ENCODE measurements around the gene CHMP6. TPM values are rescaled to one million over a fixed set of nuclear protein-coding genes. Genes with fewer than 3 reads are reported as not detected.

The CHMP6 gene
- total RNA-seq, 1 experiment from 2014 or later, result 23.1 TPM

GRCh38 chr17:81049372-81049911 lies 57.8 kb downstream of the CHMP6 start:
- Histone ChIP-seq H3K4me3 (ENCODE audit: low read length) (no peak overlapping the region), H3K27ac (ENCODE audit: low read length) (no peak overlapping the region), H3K79me2 (ENCODE audit: low read length) (no peaks in the 10 kb centered on the region), H3K36me3 (ENCODE audit: insufficient read depth, low read length) (no peaks in the 10 kb centered on the region), H3K27me3 (ENCODE audit: low read length) (no peaks in the 10 kb centered on the region), H2AFZ (ENCODE audit: low read length) (no peak overlapping the region), H3K4me1 (ENCODE audit: low read length) (no peaks in the 10 kb centered on the region), H3K9me2 (replicated peaks; ENCODE audit: insufficient read depth, low read length) (no peaks in the 10 kb centered on the region), H4K20me1 (ENCODE audit: insufficient read depth, low read depth, low read length) (no peaks in the 10 kb centered on the region), H3K9me3 (ENCODE audit: low read length) (no peaks in the 10 kb centered on the region), H3K9ac (ENCODE audit: low read length) (no peak overlapping the region), H3K4me2 (ENCODE audit: low read depth, low read length, poor library complexity, severe bottlenecking) (no peak overlapping the region)
- DNase-seq, result no peak

Other genes with a start within 250 kb of the CHMP6 start
- gene BAIAP2, start 43.3 kb downstream of the CHMP6 start, total RNA-seq (2014; rRNA removed; shearing (Covaris generic); ENCODE audit: low replicate concordance), result not detected in 2 replicates
- not detected in 2 replicates for gene PVALEF, start 173.7 kb downstream of the CHMP6 start, total RNA-seq (2014; rRNA removed; shearing (Covaris generic); ENCODE audit: low replicate concordance)
- not detected in 2 replicates for gene AATK, start 174.4 kb downstream of the CHMP6 start, total RNA-seq (2014; rRNA removed; shearing (Covaris generic); ENCODE audit: low replicate concordance)
- gene CEP131, start 231.1 kb downstream of the CHMP6 start, total RNA-seq (2014; rRNA removed; shearing (Covaris generic); ENCODE audit: low replicate concordance), result 5.1 and 23.6 TPM in 2 replicates
- 14.5 and 36.6 TPM in 2 replicates for gene TEPSIN, start 247.2 kb downstream of the CHMP6 start, total RNA-seq (2014; rRNA removed; shearing (Covaris generic); ENCODE audit: low replicate concordance)
- gene NDUFAF8, start 247.5 kb downstream of the CHMP6 start, total RNA-seq (2014; rRNA removed; shearing (Covaris generic); ENCODE audit: low replicate concordance), result 34.7 and 81.5 TPM in 2 replicates